Right lobe of liver (tissue), 4 donors: ENCODE data around the gene SRM.

Experiments
- POLR2A ChIP-seq: fragments of 450-650 bp; IDR thresholded peaks from one replicate; pipeline ENCODE4 v1.6.1; 2017; ENCODE audit warnings: antibody characterized with exemption, mild to moderate bottlenecking
- TF ChIP-seq, protein P1 (sequence below), 4 donors: fragments of 200-600 bp in 3 of 4; fragments of 450-650 bp in 1 of 4; IDR thresholded peaks; one replicate each; pipeline versions ENCODE4 v1.5.1 to v1.8.0; 2016 to 2022; ENCODE audit warnings: antibody characterized with exemption in 4 of 4, mild to moderate bottlenecking in 2 of 4
- donor health status: DM: no; HTN: no; CAD: no.
- donor health status: DM: no; HTN: no; CAD: no.
- donor health status: DM: no; HTN: yes; CAD: no.

GRCh38 chr1:11061652-11062365 lies 2.0 kb upstream of the SRM start:
- no peak for TF ChIP-seq POLR2A
- TF ChIP-seq, protein P1, sequence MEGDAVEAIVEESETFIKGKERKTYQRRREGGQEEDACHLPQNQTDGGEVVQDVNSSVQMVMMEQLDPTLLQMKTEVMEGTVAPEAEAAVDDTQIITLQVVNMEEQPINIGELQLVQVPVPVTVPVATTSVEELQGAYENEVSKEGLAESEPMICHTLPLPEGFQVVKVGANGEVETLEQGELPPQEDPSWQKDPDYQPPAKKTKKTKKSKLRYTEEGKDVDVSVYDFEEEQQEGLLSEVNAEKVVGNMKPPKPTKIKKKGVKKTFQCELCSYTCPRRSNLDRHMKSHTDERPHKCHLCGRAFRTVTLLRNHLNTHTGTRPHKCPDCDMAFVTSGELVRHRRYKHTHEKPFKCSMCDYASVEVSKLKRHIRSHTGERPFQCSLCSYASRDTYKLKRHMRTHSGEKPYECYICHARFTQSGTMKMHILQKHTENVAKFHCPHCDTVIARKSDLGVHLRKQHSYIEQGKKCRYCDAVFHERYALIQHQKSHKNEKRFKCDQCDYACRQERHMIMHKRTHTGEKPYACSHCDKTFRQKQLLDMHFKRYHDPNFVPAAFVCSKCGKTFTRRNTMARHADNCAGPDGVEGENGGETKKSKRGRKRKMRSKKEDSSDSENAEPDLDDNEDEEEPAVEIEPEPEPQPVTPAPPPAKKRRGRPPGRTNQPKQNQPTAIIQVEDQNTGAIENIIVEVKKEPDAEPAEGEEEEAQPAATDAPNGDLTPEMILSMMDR (IDR thresholded peaks at IDR 0.05) = no peak
